ENCODE measurements around the gene RPS16.

Gene RPS16

DNA sequence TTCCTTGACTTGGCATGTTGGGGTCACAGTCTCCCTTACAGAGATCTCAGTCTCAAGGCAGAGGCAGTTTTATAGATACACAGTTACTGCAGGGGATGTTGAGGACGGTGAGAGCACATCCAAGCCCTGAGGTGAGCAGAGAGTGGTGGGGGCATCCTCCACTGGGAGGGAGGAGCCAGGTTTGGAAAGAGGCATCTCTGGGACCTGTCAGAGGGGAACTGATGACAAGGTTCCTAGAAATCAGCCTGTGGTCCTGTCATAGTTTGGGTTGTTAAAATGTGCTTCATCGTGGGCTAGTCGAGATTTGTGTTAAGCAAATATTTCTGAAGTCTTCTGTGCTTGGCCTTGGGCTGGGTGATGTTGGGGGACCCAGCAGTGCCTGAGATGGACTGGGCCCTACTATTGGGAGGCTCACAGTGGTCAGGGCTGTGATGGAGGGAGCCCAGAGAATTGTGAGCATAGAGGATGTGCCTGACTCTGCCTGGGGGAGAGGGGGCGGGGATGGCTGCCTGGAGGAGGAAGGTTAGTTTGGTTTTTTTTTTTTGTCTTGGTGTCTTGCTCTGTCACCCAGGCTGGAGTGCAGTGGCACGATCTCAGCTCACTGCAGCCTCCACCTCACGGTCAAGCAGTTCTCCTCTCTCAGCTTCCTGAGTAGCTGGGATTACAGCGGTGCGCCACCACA lies 13.5 kb upstream of the RPS16 start:
- no peak for DNase-seq (ENCODE audit: low read depth in 2 of 3, low spot score in 2 of 3)

DNA sequence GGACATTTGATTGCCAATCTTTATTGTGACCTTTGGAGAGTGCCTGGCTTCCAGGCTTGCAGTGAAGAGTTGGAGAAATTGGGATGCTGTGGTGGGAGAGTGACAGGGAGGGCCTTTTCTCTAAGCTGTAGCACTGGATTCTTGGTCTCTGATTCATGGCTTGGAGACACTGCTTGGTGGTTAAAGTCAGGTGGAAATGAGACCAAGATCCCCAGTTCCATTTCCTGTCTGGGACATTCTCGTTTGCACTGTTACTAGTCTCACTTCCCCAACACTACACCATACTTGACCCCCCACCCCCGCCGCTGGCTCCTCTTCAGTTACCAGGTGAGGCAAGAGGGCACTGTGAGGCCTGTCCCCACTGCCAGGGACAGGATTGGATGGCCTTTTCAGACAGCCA lies 12.5 kb upstream of the RPS16 start:
- no peak for DNase-seq (ENCODE audit: low read depth in 2 of 3, low spot score in 2 of 3)

GRCh38 chr19:39446365-39447084 lies 10.8 kb upstream of the RPS16 start:
- DNase-seq (ENCODE audit: low read depth in 2 of 3, low spot score in 2 of 3), result no peak

DNA sequence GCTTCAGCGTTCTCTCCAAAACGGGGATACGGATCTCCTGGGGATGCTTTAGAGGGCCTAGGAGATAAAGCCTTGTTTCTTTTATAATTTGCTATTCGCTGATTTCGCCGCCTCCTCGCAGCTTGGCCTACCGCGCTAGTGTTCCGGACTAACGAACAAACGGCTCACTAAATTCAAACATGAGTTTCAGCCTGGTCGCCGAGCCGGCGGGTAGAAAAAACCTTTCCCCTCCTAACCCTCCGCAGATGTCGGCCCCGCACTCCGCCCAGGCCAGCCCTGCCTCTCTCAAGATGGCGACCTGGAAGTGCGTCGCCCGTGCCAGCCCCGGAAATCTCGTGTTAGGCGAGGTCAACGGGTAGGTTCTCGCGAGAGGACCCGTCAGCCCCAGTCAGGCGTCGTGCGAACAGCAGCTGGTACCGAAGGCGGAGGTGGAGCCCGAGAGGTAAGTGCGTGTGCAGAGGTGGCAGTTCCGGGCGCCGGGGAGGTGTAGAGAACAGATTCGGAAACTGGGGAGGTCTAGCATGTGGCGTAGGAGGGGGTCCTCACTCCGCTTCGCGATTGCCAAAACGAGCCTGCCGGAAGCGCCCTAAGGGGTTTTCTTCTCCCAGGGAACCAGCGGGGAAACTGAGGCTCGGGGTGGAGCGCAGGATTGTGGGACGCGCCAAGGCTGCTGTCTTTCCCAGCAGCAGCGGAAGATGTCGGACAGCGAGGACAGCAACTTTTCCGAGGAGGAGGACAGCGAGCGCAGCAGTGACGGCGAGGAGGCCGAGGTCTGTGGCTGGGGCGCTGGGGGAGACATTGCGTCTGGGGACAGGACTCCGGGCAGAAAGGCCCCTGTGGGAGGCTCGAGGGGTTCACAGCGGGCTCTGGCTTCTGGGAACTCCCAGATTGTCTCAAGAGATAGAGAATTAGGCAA lies 9.7 kb upstream of the RPS16 start, which contains the start of gene SUPT5H:
Gene SUPT5H (plus strand): TSS at position 387 of the 916 bp plus-strand sequence. CDS start 309 bp downstream, at position 696.
- DNase-seq (ENCODE audit: low read depth in 2 of 3, low spot score in 2 of 3), result peak; percentile 87 to 93 (median 87)

GRCh38 chr19:39444598-39445195 lies 8.9 kb upstream of the RPS16 start:
- DNase-seq (ENCODE audit: low read depth in 2 of 3, low spot score in 2 of 3), result no peak

- no peak for DNase-seq (ENCODE audit: low read depth in 2 of 3, low spot score in 2 of 3)
Observed at GRCh38 chr19:39438270-39438934, 2.7 kb upstream of the RPS16 start.

DNA sequence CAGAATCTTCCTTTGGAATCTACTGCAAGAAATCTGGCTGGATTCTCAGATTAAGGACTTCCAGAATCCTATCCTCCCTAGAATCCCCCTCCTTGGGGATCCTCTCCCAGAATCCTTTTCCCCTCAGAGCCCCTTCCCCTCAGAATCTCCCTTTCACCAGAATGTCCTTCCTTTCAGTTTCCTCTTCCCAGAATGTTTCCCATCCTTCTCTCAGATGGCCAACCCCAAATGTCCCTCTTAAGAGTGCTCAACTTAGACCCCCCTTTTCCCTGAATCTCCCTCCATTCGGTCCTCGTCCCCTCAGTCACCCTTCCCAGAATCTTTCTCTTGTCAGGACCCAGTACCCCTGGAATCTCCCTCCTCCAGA lies 584 bp upstream of the RPS16 start:
- DNase-seq (ENCODE audit: low read depth in 2 of 3, low spot score in 2 of 3), result no peak

DNA sequence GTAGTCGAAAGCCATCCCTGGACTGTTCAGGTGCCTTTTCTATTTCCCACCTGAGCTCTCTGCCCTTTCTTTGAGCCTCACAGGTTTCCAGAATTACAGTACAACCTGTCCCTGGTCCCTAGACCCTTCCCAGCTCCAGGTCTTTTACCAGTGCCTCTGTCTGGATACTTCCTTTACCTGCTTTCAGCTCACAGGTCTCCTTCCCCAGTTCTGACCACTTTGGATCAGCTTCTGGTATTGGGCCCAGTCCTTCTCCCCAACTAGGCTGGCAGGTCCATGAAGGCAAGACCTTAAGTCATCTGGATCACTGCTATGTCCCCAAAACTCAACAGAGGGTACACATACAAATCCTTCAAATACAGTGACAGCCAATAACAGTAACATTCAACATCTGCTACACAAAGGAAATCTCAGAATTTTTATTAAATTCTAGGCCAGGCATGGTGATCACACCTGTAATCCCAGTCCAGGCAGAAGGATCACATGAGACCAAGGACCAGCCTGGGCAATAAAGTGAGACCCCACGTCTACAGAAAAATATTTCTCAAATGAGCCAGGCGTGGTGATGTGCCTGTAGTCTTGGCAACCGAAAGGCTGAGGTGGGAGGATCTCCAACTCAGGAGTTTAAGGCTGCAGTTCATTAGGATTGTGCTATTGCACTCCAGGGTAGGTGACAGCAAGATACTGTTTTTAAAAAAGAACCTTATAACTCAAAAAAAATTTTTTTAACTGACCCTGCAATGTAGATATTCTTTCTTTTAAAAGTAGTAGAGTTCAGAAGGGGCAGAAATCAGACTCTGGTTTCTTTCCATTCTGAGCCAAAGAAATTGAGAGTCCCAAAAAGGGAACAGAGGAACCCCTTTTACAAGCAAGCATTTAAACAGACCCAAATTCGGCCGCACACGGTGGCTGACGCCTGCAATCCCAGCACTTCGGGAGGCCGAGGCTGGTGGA lies 1.3 kb downstream of the RPS16 start:
- DNase-seq (ENCODE audit: low read depth in 2 of 3, low spot score in 2 of 3), result no peak

DNA sequence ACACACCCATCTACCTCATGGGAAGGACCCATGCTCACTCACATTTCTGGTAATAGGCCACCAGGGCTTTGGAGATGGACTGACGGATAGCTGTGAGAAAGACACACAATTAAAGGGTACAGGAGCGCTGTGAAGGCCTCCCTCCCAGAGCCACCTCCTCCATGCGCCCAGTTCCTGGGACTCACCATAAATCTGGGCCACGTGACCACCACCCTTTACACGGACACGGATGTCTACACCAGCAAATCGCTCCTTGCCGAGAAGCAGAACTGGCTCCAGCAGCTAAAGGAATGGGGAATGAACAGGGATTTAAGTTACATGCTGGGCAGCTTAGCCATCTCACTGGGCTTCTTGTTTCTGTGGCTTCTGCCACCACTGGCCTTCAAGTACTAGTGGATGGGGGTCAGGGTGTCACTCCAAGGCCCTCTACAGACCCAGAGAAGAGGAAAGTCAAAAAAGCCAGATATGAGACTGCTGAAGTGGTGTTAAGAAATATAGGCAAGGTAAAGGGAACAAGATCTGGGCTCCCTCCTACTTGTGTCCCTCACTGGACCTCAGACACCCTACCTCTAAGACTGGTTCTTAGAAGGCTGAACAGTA lies 2.2 kb downstream of the RPS16 start:
- DNase-seq (ENCODE audit: low read depth in 2 of 3, low spot score in 2 of 3), result no peak

- no peak for DNase-seq (ENCODE audit: low read depth in 2 of 3, low spot score in 2 of 3)
Observed at GRCh38 chr19:39432677-39433025, 3.1 kb downstream of the RPS16 start.

- peak in 2 of 3 experiments; percentile 48 to 52 for DNase-seq (ENCODE audit: low read depth in 2 of 3, low spot score in 2 of 3)
Observed at GRCh38 chr19:39430675-39431593, 4.8 kb downstream of the RPS16 start.

DNA sequence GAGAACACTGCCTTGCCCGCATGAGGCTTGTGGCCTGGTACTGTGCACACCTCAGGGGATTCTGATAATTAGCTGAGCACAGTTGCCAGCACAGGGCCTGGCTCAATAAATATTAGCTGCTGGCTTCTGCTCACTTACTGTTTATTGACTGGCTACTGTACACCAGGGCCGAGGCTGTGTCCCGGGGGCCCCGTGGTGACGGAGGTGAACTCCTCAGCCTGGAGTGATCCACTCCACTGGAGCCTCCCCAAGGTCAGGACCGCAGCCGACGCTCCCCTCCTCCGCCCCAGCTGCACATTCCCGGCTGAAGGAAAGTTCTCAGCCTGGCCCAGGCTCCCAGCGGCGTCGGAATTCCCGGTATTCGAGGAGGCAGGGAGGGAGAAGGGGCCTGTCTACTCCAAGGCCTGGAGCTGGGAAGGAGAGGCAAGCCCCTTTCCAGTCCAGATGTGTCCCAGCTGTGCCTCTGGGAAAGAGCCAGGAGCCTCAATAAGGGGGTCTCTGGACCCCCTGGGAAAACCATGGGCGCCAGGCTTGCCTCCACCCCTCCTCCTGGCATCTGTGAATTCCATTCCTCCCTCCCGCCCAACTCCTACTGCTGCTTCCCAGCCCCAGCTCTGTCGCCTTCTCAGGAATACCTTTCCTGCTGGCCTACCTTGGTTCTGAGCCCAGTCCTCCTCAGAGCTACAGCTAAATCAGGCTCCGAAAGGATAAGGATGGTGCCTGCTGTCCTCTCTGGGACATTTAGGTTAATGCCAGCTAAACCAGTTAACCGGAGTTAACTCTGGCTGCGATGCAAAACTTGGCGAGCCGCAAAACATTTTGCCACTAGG lies 7.3 kb downstream of the RPS16 start:
- no peak for DNase-seq (ENCODE audit: low read depth in 2 of 3, low spot score in 2 of 3)

- DNase-seq (ENCODE audit: low read depth in 2 of 3, low spot score in 2 of 3), result no peak
Observed at GRCh38 chr19:39427707-39428106, 8.0 kb downstream of the RPS16 start.

DNA sequence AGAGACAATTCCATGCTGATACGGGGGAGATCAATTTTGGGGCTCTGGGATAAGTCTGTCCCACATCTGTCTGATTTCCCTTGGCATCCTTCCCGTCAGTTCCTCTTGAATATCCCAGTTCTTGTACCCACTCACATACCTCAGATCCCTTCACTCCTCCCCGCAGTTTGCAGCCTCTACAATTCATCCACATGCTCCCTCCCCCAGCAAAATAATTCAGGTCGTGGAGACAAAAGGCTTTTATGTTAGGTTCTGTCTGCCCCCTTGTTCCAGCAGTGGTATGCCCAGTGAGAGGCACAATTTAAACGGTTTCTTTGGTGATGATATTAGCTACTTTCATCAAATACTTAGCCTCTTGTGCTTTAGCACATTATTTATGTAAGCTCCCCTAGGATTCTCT lies 9.6 kb downstream of the RPS16 start:
- no peak for DNase-seq (ENCODE audit: low read depth in 2 of 3, low spot score in 2 of 3)

DNA sequence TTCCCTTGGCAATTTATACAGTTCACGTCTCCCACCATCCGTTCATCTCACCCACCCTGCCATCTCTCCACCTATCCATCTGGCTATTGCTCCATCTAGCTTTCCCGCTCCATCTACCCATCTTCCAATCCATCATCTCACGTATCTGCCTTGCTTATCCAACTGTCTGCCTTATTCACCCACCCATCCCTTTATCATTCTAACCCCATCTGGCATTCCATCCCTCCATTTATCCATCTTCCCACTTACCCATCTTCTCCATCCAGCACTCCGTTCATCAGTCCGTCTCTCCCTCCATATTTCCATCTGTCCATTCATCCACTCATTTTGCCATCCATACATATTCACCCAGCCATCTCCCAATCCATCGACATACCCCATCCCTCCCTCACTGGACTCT lies 10.0 kb downstream of the RPS16 start:
- no peak for DNase-seq (ENCODE audit: low read depth in 2 of 3, low spot score in 2 of 3)

DNA sequence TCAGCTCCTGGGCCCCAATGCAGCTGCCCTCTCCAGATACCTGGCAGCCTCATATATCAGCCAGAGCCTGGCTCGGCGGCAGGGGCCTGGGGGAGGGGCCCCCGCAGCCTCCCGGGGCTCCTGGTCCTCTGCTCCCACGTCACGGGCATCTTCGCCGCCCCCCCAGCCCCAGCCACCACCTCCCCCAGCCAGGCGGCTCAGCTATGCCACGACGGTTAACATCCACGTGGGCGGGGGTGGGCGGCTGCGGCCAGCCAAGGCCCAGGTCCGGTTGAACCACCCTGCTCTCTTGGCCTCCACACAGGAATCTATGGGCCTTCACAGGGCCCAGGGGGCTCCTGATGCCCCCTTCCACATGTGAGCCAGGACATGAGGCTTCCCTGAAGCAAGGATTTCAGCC lies 10.8 kb downstream of the RPS16 start:
- DNase-seq (ENCODE audit: low read depth in 2 of 3, low spot score in 2 of 3), result no peak
